ENCODE results near the gene TRIM59.

TRIM59 gene, protein sequence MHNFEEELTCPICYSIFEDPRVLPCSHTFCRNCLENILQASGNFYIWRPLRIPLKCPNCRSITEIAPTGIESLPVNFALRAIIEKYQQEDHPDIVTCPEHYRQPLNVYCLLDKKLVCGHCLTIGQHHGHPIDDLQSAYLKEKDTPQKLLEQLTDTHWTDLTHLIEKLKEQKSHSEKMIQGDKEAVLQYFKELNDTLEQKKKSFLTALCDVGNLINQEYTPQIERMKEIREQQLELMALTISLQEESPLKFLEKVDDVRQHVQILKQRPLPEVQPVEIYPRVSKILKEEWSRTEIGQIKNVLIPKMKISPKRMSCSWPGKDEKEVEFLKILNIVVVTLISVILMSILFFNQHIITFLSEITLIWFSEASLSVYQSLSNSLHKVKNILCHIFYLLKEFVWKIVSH

DNA sequence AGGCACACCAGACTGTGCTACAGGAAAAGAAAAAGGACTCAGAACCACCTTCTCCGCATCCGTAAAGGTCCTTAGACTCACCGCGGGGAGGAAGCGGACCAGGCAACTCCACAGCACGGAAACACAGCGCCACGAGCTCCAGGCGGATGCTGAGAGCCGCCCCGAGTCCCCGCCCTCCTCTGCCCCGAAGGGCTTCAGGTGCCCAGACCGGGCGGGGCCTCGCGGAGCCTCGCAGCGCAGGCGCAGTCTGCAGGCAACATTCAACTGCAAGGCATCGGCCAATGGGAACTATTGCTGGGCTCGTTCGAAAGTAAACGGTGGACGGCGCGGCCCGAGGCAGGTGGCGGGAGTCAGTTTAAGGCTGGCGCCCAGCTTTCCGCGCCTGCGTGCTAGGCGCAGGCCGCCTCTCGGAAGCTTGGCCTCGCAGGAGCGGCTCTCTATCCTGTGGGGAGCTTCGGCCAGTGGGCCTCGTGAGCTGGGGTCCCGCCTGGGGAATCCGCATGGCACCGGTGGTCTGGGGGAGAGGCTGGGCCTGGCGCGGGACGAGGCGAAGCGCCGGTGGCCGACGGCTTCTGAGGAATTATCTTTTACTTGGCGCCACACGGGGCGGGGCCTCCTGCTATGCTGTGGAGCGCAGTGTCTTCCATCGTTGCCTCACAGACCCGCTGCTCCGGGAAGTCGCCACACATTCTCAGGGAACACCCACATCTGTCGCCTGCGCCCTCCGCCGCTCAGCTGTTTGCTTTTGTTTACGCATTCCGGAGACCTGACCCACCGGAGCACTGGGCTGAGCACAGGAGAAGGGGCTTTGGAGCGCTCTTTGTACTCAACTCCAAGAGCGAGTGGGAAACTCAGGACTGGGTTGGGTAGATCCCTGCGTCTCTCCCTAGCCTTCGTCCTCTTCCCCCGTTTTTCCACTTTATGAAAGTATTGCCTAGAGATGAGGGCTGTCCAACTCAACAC lies at the start of gene TRIM59:
TRIM59 (minus strand) TSS at position 151 of the 963 bp plus-strand sequence. CDS start 10,603 bp downstream, outside the sequence.
- DNase-seq: peak; percentile 90

DNA sequence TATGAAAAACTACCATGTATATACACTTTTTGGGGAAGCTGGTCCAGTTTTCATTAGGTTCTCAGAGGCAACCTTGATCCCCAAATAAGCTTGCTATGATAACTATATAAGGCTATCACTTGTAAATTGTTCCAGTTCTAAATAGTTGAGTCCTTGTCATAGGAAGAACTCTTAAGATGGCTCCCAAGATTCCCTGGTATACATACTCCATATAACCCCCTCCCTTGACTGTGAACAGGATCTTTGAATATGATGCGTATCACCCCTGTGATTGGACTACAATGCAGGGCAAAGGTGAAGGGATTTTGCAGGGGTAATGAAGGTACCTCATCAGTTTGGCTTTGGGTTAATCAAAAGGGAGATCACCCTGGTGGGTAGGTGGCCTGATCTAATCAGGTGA lies 48.6 kb upstream of the TRIM59 start:
- DNase-seq: no peak

DNA sequence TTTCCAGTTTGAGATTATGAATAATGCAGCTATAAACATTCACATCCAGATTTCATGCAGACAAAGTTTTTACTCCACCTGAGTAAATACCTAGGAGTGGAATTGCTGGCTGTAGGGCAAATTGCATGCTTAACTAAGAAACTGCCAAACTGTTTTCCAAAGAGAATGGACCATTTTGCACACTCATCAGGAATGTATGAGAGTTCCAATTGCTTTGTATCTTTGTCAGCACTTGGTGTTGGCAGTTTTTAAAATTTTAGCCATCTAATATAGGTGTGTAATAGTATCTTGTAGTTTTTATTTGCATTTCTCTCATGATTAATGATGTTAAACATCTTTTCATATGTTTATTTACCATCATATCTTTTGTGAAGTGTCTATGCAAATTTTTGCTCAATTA lies 40.6 kb upstream of the TRIM59 start:
- no peak for DNase-seq

DNA sequence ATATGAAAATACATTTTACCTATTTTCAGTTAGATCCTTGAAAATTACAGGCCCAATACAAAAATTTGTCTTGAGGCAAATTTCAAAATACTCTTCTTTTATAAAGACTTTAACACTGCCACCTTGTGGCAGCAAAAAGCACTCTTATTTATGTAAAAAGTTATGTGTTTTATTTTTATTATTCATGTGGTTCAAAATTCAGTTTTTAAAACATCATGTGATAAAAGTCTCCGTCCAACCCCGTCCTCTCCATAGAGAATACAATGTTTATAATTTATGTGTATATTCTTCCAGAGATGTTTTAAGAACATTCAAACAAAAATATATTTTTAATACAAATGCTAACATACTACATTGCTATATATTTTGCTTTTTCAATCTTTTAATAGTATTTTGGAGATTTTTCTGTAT lies 36.9 kb upstream of the TRIM59 start:
- DNase-seq: peak; percentile 6

DNA sequence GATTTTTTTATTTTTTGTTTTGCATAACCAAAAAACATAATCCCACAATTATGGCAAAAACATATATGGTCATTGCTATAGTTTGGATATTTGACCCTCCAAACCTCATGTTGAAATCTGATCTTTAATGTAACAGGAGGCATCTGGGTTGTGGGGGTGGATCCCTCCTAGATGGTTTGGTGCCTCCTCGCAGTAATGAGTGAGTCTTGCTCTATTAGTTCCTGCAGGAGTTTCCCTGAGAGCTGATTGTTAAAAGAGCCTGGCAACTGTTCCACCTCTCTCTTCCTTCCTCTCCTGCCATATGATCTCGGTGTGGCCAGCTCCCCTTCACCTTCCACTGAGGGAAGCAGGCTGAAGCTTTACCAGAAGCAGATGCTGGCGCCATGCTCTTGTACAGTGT lies 33.2 kb upstream of the TRIM59 start:
- DNase-seq: no peak

DNA sequence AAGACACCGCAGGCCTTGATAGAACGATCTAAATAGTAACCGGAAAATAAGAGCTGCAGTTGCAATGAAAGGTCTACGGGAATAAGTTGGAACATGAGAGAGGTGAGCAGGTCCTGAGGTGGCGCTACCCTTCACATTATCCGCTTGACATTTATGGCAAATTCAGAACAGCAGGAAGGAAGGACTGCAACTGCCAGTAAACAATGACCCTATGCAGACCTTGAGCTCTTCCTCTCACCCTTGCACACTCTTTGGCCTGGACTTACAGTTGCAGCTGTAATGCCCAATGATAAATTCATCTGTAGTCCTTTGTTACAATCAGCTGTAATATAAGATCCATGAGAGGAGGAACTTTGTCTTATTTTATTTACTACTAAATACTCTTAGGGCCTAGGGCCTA lies 32.3 kb upstream of the TRIM59 start:
- no peak for DNase-seq

DNA sequence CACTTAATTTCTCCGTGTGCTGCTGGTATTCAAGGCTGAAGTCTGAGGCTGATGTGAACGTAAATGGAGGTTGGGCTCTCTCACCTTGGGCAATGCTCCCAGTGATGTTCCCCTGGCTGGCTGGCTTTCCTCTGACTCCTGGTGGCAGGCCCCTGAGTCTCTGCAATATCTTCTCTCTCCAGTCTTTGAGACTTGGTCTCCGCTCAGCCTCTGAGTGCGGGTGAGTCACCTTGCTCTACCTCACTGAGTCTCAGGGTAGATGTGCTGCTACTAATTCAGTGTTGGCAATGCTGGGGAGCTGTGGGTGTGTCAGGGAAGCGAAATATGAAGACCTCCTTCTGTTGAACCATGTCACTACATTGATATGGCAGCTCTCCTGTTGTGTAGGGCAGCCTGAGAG lies 31.3 kb upstream of the TRIM59 start:
- DNase-seq: no peak

DNA sequence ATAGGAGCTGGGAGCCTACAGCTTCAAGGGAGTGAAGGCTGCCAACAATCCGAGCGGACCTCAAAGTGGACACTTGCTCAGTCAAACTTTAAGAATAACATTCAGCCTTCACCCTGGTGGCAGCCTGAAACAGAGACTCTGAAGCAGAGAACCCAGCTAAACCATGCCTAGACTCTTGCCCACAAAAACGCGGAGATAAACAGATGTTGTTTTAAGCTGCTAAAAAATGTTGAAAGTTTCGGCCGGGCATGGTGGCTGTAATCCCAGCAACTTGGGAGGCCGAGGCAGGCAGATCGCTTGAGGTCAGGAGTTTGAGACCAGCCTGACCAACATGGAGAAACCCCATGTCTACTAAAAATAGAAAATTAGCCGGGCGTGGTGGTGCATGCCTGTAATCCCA lies 29.8 kb upstream of the TRIM59 start:
- no peak for DNase-seq

DNA sequence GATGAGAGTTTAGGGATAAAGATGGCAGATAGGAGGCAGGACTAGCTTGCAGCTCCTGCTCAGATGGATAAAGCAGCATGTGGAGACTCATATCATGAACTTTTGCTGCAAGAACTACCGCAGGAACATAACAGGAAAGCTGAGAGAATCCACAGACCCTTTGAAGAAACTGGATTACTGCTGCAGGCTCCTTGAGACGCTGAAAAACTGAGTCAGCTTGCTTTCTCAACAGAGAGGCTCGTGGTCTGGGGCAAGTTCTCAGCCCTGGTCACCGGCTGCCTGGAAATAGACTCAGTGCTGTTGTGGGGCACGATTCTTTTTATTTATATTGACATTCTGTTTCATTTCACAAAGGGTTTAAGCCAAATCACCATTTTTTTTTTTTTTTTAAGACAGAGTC lies 28.8 kb upstream of the TRIM59 start:
- DNase-seq: no peak

DNA sequence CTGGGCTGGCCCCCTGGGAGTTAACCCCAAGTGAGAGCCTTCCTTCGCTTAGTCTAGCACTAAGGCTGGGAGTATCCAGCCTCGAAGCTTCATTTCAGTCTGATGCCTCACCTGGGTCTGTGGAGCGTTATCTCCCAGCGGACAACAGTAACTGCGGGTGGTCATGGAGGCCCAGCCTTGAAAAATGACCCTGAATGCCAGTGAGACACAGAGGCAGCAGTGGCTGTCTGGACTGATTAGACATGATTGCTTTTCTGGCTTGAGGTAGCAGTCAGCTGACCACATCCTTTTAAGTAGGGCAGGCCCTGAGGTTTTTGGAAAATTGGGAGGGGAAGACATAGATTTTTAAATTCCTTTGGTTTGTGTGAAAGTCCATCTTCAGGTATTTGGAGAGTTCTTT lies 28.2 kb upstream of the TRIM59 start:
- DNase-seq: no peak

DNA sequence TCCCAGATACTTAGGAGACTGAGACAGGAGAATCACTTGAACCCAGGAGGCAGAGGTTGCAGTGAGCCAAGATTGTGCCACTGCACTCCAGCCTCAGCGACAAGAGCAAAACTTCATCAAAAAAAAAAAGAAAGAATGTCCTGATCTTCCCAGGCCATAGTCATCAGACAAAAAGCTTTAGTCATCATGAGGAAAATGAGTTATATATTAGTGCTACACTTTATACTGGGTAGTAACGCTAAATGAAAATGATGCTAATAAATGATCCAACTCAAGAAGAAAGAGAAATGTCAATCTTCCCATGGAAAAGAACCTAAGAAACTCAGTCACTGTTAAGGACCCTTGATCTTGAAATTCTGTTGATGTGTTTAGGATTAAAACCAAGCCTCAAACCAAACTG lies 26.3 kb upstream of the TRIM59 start:
- no peak for DNase-seq

DNA sequence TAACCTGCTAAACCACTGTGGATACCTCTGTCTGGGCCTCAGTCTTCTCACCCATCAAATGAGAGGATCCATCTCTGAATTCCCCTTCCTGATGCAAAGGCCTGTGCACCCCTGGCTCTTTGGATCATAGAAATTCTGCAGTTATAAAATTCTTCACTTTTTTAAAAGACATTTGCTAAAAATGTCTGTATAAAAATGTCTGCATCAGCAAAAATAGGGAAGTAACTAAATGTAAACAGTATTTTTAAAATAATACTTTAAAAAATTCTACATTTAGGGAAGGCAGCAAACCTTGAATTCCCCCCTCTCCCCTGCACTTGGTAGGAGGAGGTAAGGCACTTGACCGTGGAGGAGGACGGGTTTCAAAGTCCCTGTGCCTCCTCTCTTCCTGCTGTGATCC lies 25.6 kb upstream of the TRIM59 start:
- DNase-seq: no peak

DNA sequence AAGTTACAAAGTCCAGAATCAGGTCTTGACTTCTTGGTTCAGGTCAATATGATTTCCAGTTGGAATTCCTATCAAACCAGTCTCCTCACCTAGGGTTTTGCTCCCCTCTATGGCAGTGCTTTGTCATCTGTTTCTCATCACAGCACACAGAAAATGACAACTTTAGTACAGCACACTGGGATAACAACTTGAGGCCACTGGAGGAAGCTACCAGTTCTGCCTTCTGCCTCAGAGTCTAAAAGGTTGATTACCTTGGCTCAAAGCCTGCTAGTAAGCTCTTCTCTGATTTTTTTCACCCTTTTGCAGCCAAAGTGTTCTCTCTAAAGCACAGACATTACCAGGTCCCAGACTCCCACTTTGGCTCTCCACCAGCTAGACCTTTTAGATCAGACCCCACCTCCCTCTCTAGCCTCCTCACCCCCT lies 24.8 kb upstream of the TRIM59 start:
- no peak for DNase-seq

DNA sequence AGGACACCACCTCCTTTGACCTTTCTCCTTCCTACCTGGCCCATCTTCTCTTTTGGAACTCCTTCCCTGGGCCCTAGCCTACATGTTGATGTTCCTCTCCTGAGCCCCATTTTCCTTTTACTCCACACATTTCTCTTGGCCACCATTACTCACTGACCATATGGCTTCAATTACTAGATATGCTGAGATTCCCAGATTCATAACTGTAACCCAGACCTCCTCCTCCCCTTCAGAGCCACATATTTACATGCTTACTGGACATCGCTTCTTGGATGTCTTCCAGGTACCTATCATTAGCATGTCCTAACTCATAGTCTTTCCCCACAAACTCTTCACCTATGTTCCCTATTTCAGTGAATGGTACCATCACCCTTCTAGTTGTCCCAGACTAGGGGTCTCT lies 24.4 kb upstream of the TRIM59 start:
- DNase-seq: no peak

DNA sequence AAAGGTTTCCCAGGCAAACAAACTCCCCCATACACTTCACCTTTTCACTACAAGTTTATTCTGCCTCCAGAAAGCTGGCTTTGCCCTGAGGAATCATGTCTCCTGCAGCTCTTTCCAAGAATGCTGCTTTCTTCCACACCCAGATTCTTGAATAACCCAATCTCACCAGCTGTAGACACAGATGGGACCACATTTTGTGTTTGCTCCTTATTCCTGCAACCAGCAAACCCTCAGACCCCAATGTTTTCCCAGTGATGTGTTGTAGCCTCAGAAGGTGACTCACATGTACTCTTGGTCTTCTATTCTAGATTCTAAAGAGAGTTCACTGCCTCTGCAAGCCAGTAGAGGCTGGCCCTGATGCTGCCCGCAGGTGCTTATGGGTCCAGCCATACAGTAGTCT lies 23.6 kb upstream of the TRIM59 start:
- no peak for DNase-seq

DNA sequence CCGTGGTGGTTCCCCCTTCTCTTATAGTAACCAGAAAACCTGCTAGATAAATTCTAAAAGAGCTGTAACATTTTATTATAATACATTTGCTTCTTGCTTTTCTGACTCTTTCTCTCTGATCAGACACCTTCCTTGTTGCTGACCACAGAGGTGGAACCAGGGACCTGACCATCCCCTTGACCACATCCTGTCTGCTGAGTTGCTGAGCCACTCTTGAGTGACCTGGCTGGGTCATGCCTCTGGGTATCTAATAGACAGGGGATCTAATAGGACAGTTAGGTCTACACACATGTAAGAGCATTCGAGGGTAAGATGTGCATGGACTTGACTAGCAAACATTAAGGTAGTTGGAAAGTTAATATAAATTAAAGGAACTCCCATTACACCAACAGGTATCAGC lies 22.8 kb upstream of the TRIM59 start:
- no peak for DNase-seq

DNA sequence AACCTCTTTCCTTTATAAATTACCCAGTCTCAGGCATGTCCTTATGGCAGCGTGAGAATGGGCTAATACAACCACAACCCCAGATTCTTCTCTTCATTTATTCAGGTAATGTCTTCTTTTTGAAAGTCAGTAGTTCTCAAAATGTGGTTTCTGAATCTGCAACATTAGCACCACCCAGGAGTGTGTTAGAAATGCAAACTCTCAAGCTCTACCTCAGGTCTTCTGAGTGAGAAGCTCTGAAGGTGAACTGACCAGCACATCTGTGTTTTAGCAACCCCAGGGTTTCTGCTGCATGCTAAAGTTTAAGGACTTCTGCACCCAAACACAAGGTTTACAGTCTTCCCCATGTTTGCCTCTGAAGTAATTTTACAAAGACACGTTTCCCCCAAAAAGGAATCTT lies 22.3 kb upstream of the TRIM59 start:
- no peak for DNase-seq

DNA sequence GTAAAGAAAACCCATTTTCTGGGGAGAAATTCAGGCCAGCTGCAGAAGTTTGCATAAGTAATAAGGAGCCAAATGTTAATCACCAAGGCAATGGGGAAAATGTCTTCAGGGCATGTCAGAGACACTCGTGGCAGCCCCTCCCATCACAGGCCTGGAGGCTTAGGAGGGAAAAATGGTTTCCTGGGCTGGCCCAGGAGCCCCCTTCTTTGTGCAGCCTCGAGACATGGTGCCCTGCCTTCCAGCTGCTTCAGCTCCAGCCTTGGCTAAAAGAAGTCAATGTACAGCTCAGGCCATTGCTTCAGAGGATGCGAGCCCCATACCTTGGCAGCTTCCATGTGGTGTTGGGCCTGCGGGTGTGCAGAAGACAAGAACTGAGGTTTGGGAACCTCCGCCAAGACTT lies 20.6 kb upstream of the TRIM59 start:
- no peak for DNase-seq

DNA sequence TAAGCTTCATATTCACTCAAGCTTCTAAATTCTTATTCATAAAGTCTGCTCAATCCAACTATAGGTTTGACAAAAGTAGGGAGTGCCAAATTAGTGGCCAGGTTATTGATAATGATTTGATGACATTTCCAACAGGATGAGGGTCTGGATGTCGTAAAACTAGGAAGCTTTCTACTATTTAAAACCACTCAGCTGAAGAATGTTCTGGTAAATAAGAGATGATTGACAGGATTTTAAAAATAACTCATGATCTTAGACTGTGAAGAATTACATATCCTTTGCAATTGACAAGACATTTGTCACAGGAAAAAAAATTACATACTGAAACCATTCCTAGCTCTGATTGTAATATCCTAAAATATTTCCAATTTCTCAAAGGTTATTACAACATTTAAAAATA lies 15.4 kb upstream of the TRIM59 start:
- no peak for DNase-seq

DNA sequence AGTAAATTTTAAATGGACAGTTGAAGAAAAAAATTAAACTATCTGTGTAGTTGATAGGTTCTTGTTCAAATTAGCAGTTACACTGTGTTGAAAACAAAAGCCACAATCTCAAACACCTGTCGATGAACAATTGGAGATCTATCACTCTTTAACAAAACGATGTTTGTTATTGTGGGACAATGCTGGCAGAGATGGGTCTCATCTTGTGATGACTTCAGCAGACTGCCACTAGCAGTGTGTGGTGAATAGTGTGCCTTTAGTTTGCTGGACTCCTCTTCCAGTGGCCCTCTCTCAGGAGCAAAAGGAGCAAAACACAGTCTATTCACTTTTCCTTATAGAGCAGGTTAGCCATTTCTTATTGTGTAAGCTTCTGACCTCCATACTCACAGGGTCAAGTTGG lies 14.7 kb upstream of the TRIM59 start:
- DNase-seq: no peak

DNA sequence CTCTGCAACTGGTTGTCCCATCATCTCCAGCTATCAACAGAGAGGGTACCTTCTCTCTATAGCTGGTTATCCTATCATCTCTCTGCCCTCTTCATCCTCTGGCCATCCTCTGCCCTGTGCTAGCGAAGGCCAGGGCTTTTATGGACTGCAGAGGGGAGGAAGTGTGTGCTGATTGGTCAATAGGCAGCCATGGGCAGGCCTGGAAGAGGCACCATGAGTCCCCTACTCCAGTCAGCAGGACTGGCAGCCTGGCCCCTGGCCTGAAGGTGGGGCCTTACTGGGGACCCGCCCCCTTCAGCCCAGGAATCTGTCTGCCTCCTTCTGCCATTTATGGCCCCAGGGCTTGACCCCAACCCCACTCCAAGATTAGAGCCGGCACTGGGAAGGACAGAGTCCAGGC lies 10.4 kb upstream of the TRIM59 start:
- no peak for DNase-seq

DNA sequence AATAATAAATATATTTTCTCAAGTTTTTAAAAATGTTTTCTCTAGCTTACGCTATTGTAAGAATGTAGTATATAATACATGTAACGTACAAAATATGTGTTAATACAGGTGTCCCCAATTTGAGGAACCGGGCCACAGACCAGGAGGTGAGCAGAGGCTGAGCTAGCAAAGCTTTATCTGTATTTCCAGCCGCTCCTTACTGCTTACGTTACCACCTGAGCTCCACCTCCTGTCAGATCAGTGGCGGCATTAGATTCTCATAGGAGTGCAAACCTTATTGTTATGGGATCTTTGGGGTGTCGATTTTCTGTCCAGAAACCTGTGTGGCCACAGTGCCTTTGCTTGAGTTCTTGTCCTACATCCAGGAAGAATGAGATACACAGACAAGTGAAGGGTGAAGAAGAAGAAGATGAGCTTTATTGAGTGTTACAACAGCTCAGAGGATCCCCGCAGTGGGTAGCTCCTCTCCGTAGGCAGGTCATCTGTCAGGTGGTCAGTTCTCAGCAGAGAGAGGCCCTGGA lies 9.9 kb upstream of the TRIM59 start:
- DNase-seq: no peak

DNA sequence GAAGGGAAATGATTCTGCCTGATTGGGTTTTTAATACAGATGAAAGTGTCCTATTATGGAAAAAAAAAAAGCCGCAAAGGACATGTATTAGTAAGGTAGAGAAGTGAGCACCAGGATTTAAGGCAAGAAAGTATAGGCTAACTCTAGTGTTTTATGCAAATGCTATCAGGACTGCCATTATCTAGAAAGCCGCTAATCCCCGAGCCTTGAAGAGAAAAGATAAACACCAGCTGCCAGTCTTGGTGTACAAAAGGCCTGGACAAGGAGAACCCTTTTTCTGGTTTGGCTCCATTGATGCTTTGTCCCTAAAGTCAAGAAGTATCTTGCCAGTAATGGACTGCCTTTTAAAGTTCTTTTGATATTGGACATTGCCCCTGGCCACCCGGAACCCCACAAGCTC lies 8.6 kb upstream of the TRIM59 start:
- DNase-seq: no peak

DNA sequence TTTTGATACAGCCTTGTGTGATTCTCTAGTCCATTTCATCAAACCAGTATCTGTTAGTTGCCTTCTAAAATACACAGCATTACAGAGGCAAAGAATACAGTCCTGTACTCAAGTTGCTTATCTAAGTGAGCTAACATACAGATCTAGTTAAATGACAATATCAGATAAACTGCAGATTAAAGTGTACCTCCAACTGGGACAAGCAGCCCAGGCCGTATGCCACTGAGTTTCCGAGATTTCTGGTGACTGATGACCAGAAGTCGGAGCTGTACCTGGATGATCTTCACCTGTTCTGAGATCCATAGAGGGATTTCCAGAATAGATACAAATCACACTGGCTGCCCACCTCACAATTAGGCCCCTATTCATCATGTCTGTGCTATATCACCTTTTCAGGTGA lies 6.3 kb upstream of the TRIM59 start:
- no peak for DNase-seq

Data from NCI-H526 treated with DMSO at 0.1 percent for 48 hours (cell line).